WI38 (cell line): ENCODE data around the gene ARHGAP4.

ENCODE experiments used
- H3K4me3 ChIP-seq: 2 replicates; pipeline ENCODE4 v1.5.1; 2011; ENCODE audit warnings: low read depth, mild to moderate bottlenecking, control low read depth, low read length
- CTCF ChIP-seq: IDR thresholded peaks from 2 replicates; pipeline ENCODE4 v1.5.1; 2012; ENCODE audit warnings: low read depth, mild to moderate bottlenecking, control low read depth, low read length

ARHGAP4 gene

GRCh38 chrX:153903238-153903980 lies 22.7 kb downstream of the ARHGAP4 start:
- H3K4me3 ChIP-seq = no peak overlapping the region
- TF ChIP-seq CTCF = no peak

- TF ChIP-seq CTCF = no peak
- no peak overlapping the region for H3K4me3 ChIP-seq
Observed at GRCh38 chrX:153902385-153902784, 23.7 kb downstream of the ARHGAP4 start.

- H3K4me3 ChIP-seq = no peak overlapping the region
- no peak for TF ChIP-seq CTCF
Observed at GRCh38 chrX:153901753-153902140, 24.3 kb downstream of the ARHGAP4 start.

- TF ChIP-seq CTCF = no peak
- no peak overlapping the region for H3K4me3 ChIP-seq
Observed at GRCh38 chrX:153900831-153901752, 25.0 kb downstream of the ARHGAP4 start.

- no peak overlapping the region for H3K4me3 ChIP-seq
- no peak for TF ChIP-seq CTCF
Observed at GRCh38 chrX:153897899-153898298, 28.2 kb downstream of the ARHGAP4 start.

GRCh38 chrX:153889123-153889522 lies 36.9 kb downstream of the ARHGAP4 start:
- H3K4me3 ChIP-seq = no peak overlapping the region
- no peak for TF ChIP-seq CTCF

- no peak for TF ChIP-seq CTCF
Observed at GRCh38 chrX:153888344-153888743, 37.7 kb downstream of the ARHGAP4 start.

More at GRCh38 chrX:153888344-153888743, 37.7 kb downstream of the ARHGAP4 start:
- H3K4me3 ChIP-seq = no peak overlapping the region
